Vagina (tissue), 2 donors: Measurements from ENCODE around the gene DMGDH.

Experiments
- CTCF ChIP-seq, 3 experiments: fragments of 450-650 bp in 2 of 3; fragments of 200-600 bp in 1 of 3; sonication (generic) in 1 of 3; IDR thresholded peaks; one replicate each; pipeline ENCODE4 v1.5.1; 2017 to 2019; ENCODE audit warnings: antibody characterized with exemption in 3 of 3, mild to moderate bottlenecking in 2 of 3, moderate library complexity in 2 of 3
- POLR2A ChIP-seq, 2 donors: fragments of 450-650 bp; IDR thresholded peaks; one replicate each; pipeline ENCODE4 v1.6.1; 2017; ENCODE audit warnings: antibody characterized with exemption in 2 of 2, mild to moderate bottlenecking in 2 of 2, moderate library complexity in 2 of 2
- POLR2AphosphoS5 ChIP-seq, 2 donors: sonication (generic); formaldehyde crosslinking; IDR thresholded peaks; one replicate each; pipeline ENCODE4 v1.9.0; 2017; ENCODE audit warnings: antibody characterized with exemption in 2 of 2, mild to moderate bottlenecking in 2 of 2, low read depth in 1 of 2; ENCODE audit not compliant: insufficient read depth in 1 of 2

- TF ChIP-seq CTCF (IDR thresholded peaks at IDR 0.05) (no peak), POLR2AphosphoS5 (IDR thresholded peaks at IDR 0.05; ENCODE audit: insufficient read depth in 1 of 2, low read depth in 1 of 2) (no peak), POLR2A (IDR thresholded peaks at IDR 0.05) (no peak)
Observed at GRCh38 chr5:79070350-79070667, 835 bp upstream of the DMGDH start.
